Ureter (tissue), 1 donor: ENCODE measurements around the gene DNASE1L2. TPM values are rescaled to one million over a fixed set of nuclear protein-coding genes. Genes with fewer than 3 reads are reported as not detected.
"Not testable (repeated sequence)": the region's sequence is repeated elsewhere in the genome, so short reads cannot be mapped to it uniquely, and the experiment has no call there.

ENCODE experiments used
- DNase-seq: peaks from one replicate; pipeline ENCODE4 v3.0.0-alpha.2; 2020; ENCODE audit warnings: low spot score
- total RNA-seq: library from RNA; stranded (reverse); gene quantifications from one replicate; pipeline ENCODE4 v1.2.4, GENCODE V29; 2023
- donor health status: DM: yes; HTN: yes; CAD: no.

DNASE1L2 gene
- total RNA-seq, 1 donor from 2014 or later = 1.5 TPM

DNA sequence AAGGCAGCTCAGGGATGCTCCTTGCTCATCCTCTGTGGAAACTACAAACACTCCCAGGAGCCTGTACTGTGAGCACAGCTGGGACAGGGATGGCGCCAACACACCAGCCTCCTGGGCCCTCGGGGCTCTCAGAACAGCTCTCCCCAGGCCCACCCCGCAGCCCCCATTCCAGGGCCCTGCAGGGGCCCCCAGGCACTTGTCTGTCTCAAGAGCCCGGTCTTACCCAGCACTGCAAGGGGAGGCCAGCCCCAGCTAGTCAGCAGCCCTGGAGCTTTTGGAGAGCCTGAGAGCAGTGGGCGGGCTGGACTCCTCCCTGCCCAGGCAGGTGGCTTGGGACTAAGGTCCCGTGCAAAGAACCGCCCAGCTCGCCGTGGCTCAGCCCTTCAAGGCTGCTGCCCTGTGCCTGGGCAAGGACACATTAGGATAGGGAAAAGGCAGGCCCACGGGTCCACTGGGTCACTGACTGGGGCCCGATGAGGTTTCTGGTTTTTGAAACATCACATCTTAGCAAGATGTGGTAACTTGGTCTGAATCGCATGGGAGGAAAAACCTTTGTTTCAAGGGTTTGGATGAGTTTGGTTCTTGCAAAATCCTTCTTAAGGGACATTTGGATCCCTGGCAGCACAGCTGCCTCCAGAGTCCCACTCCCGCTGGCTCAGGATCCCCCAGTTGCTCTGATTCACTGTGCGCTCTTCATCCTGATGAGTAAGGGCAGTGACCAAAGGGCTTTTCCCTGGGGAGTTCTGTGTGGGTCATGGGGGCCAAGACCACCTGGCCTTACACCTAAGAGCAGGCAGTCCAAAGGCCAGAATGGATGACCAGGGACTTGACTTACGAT lies 2.8 kb downstream of the DNASE1L2 start:
- no peak for DNase-seq

GRCh38 chr16:2240331-2240730 lies 4.1 kb downstream of the DNASE1L2 start:
- DNase-seq = not testable (repeated sequence)

DNA sequence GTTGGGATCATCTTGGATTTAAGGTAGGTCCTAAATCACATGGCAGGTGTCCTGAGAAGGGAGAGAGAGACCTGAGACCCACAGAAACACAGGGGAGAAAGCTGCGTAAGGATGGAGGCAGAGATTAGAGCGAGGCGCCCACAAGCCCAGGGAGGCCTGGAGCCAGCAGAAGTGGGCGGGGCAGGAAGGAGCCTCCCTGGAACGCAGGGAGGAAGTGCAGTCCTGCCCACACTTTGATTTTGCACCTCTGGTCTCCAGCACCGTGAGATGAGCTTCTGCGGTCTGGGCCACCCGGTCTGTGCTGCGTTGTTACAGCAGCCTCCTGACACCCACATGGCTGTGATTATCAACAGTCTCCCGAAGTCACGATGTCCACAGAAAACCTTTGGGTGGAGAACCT lies 6.4 kb downstream of the DNASE1L2 start:
- no peak for DNase-seq

DNA sequence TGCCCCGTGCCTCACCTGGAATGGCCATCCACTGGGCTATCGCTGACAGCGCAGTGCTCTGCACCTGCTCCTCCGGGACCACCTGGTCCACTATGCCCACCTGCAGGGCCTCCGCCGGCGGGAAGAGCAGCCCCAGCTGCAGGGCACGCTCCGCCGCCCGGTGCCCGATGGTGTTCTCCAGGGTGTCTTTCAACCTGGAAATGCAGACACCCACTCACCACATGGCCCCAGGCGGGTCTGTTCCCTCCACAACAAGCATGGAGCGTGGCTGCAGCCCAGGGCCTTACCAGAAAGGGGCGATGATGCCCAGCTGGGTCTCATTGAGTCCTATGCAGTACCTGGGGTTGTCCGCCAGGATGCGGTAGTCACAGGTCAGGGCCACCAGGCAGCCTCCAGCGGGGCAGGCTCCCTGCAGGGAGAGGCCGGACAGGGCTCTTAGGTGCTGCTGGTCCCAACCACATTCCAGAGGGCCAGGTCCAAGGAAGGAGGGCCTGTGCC lies 6.8 kb downstream of the DNASE1L2 start:
- no peak for DNase-seq

- DNase-seq = no peak
These were observed 7.5 kb downstream of the DNASE1L2 start for GRCh38 chr16:2243781-2244180.

DNA sequence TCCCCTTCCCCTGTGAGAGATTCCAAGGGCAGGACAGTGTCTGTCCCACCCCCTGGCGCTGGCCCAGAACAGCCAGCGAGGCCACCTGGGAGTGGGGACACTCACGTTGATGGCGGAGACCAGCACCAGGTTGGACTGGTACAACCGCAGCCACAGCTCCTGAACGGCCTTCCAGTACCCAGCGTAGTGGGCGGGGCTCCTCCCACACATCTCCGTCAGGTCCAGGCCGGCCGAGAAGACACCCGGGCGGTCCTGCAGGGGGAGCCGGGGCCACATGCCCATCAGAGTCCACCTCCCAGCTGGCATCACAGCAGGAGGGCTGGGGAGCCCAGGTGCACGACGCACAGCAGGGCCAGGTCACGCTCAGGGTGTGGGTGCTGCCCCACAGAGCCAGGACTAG lies 8.1 kb downstream of the DNASE1L2 start:
- DNase-seq = no peak

- no peak for DNase-seq
These were observed 8.9 kb downstream of the DNASE1L2 start for GRCh38 chr16:2244926-2245795.

GRCh38 chr16:2246301-2246885 lies 10.1 kb downstream of the DNASE1L2 start:
- no peak for DNase-seq

- DNase-seq = no peak
These were observed 14.5 kb downstream of the DNASE1L2 start for GRCh38 chr16:2250652-2251295.

DNA sequence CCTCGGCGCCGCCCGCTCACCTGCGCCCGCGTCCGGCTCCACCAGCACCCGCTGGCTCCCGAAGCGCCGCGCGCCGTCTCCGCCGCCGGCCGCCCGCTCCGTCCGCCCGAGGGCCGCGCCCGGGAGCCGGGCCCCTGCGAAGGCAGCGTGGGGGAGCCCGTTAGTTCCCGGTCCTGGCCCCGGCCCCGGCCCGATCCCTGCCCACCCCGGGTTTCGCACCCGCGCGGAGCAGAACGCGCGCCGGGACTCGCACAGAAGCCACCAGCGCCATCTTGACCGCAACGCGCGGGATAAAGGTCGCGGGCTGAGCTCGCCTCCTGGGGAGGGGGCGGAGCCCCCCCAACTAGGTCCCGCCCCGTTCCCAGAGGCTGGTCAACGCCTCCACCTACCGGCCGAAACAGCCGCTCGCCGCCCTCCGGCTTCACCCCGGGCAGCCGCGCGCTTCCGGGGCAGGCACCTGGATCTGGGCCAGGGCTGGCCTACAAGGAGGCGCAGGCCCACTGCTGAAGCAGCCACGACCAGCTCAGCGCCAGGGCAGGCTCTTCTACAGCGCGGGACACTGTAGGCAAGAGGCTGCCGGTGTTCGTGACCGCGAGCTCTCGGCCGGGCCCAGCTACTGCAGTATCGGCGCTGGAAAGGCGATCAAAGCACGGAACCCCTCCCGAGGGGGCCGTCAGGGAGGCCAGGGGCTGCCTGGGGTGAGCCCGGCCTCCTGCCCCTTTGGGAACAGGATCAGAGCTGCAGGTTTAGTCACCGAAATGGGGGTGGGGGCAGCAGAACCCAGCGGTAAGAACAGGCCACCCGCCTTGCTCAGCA lies 15.3 kb downstream of the DNASE1L2 start, which contains the start of gene ECI1:
Gene ECI1 (minus strand): TSS at position 292 of the 816 bp plus-strand sequence. CDS start 21 bp downstream, at position 271.
- DNase-seq = peak; percentile 96

DNA sequence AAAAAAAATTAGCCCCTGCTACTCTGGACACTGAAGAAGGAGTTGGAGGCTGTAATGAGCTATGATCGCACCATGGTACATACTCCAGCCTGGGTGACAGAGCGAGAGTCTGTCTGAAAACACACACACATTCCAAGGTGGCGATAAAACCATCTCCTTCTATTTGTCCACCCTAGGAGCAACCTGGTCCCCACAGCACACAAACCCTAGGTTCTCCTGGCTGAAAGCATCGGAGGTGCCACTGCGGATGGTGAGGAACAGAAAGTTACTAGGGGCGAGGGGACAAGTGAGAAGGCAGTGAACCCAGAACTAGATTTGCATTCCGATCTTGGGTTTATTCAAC lies 16.5 kb downstream of the DNASE1L2 start:
- DNase-seq = no peak

GRCh38 chr16:2253293-2253692 lies 17.0 kb downstream of the DNASE1L2 start:
- DNase-seq = no peak

- no peak for DNase-seq
These were observed 20.4 kb downstream of the DNASE1L2 start for GRCh38 chr16:2256531-2257140.

DNA sequence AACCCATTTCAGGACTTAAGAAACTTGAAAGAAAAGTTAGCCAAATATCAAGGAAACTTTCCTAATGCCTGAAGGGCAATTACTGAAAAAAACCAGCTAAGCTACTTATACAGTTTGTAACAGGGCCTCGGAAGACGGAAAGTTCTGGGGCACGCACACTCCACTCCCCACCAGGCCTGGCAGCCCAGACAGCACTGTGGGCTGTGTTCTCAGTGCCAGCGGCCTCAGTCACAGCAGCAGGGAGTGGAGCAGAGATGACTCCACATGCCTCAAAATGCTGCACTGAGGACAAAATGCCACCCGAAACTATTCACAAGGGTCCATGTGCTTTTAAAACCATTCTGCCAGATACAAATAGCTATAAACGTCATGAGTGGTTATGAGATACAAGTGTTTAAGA lies 21.5 kb downstream of the DNASE1L2 start:
- no peak for DNase-seq

DNA sequence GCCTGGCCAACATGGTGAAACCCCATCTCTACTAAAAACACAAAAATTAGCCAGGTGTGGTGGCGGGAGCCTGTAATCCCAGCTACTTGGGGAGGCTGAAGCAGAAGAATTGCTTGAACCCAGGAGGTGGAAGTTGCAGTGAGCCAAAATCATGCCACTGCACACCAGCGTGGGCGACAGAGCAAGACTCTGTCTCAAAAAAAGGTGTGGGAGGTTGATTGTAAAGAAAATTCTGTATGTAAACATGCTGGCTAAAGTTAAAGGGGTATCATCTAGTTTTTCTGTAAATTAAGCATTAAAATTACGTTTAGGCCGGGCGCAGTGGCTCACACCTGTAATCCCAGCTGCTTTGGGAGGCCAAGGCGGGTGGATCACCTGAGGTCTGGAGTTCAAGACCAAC lies 22.3 kb downstream of the DNASE1L2 start:
- not testable (repeated sequence) for DNase-seq

GRCh38 chr16:2260250-2260649 lies 24.0 kb downstream of the DNASE1L2 start:
- DNase-seq = no peak

DNA sequence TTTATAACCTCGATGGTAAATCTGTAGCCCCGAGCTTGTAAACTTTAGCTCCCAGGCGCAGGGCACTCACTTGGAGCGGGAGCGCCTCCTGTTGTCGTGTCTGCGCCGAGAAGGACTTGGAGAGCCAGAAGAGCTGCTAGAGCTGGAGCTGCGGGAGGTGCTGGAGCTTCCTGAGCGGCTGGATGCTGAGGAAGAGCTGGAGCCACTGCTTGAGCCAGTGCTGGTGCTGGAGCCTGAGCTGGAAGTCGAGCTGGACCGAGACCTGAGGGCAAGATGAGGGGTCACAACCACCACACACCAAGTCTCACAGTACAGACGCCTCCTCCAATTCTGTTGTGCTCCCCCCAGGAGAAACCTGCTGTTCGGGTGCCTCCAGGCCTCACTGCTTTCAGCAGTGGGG lies 26.8 kb downstream of the DNASE1L2 start:
- DNase-seq = not testable (repeated sequence)

DNA sequence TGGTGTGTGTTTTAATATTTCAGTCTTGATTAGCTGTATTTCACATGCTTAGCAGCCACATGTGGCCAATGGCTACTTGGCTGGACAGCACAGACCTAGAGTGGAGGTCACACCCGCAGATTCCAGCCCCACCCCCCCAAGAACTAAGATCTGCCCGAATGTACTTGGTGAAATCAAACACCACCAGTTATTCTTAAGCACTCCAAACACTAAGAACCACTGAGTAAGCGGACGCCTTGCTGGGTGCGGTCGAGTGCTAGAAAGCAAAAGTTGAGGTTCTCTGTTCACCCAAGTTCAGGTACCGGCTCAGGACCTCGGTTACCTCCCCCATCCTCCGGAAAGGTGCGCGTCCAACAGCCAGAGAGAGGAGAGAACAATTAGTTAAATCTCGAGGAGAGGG lies 30.6 kb downstream of the DNASE1L2 start:
- not testable (repeated sequence) for DNase-seq

DNA sequence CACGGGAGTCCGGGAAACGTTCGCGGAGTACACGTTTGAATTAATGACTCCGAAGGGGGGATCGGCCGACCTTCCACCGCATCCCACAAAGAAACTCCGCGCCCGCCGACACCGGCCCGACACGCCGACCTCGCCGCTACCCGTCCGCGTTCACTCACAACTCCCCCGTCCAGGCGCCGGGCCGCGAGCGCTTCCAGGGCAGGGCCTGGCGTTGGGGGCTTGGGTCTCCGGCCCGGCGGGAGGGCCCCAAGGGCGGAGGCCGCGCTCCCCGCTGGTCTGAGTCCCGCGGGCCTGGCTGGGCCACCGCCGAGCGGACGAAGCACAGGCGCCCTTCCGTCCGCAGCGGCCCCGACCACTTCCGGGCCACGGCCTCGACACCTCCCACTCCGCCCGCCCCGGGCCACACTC lies 31.3 kb downstream of the DNASE1L2 start:
- DNase-seq = not testable (repeated sequence)

- peak; percentile 97 for DNase-seq
These were observed 31.8 kb downstream of the DNASE1L2 start, which contains the start of gene RNPS1 for GRCh38 chr16:2267913-2268666. RNPS1 (minus strand) TSS chr16:2268126; CDS start chr16:2264643, 3,483 bp downstream.
